Hematopoietic multipotent progenitor cell treated with erythropoietin and hydrocortisone succinate and interleukin-3 and kit ligand, for 4 days (in vitro differentiated cells): ENCODE measurements around the gene CBS.
"Not testable (repeated sequence)": the region's sequence is repeated elsewhere in the genome, so short reads cannot be mapped to it uniquely, and the experiment has no call there.

Source experiments
- DNase-seq: peaks from one replicate; pipeline ENCODE4 v3.0.0-alpha.2; 2015

The CBS gene

GRCh38 chr21:43066690-43067089 is 8.9 kb downstream of the CBS start:
- not testable (repeated sequence) for DNase-seq

- not testable (repeated sequence) for DNase-seq
Measured at GRCh38 chr21:43065991-43066390, 9.6 kb downstream of the CBS start.

GRCh38 chr21:43064265-43064917 is 11.2 kb downstream of the CBS start:
- not testable (repeated sequence) for DNase-seq

GRCh38 chr21:43062955-43063664 is 12.5 kb downstream of the CBS start:
- not testable (repeated sequence) for DNase-seq

- DNase-seq = not testable (repeated sequence)
Measured at GRCh38 chr21:43053112-43053511, 22.5 kb downstream of the CBS start.

- DNase-seq = not testable (repeated sequence)
Measured at GRCh38 chr21:43045876-43046821, 29.5 kb downstream of the CBS start.

- not testable (repeated sequence) for DNase-seq
Measured at GRCh38 chr21:43045165-43045875, 30.3 kb downstream of the CBS start.

- DNase-seq = not testable (repeated sequence)
Measured at GRCh38 chr21:43044547-43044946, 31.1 kb downstream of the CBS start.

GRCh38 chr21:43043291-43043690 is 32.3 kb downstream of the CBS start:
- not testable (repeated sequence) for DNase-seq

GRCh38 chr21:43042169-43042568 is 33.5 kb downstream of the CBS start:
- DNase-seq = not testable (repeated sequence)

GRCh38 chr21:43038659-43039044 is 37.0 kb downstream of the CBS start:
- DNase-seq = not testable (repeated sequence)

GRCh38 chr21:43037918-43038658 is 37.5 kb downstream of the CBS start:
- DNase-seq = not testable (repeated sequence)

- DNase-seq = not testable (repeated sequence)
Measured at GRCh38 chr21:43036889-43037288, 38.7 kb downstream of the CBS start.

GRCh38 chr21:43034826-43035225 is 40.8 kb downstream of the CBS start:
- DNase-seq = no peak

- no peak for DNase-seq
Measured at GRCh38 chr21:43034101-43034500, 41.5 kb downstream of the CBS start.

GRCh38 chr21:43031121-43031619 is 44.5 kb downstream of the CBS start:
- no peak for DNase-seq

GRCh38 chr21:43029785-43030184 is 45.9 kb downstream of the CBS start:
- no peak for DNase-seq

GRCh38 chr21:43027846-43028731 is 47.5 kb downstream of the CBS start:
- no peak for DNase-seq

- DNase-seq = no peak
Measured at GRCh38 chr21:43025636-43026180, 49.9 kb downstream of the CBS start.

- DNase-seq = no peak
Measured at GRCh38 chr21:43024439-43025136, 51.0 kb downstream of the CBS start.
